Suppressor macrophage treated with lipopolysaccharide for 4 hours (primary cell): ENCODE results near the gene TAF3.

Source experiments
- DNase-seq: peaks from one replicate; pipeline ENCODE4 v3.0.0-alpha.2; 2020

The TAF3 gene

DNA sequence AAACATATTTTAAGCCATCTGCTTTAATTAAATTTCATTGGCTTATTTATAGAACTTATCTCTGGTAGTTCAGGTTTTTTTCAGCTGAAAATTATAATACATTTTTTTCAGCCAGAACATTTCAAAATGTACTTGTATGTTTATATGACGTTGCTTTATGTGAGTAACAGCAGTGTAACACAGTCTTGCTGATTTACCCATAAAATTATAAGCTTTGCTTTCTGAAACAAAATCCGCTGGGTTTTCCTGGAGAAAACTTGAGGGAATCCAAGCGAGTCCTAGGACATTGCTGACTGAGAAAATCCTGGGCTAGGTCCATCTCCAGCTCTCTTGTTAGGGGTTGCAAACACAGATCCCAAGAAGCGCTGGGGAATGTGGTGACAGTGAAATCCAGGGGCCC is 124.0 kb downstream of the TAF3 start:
- DNase-seq = no peak

DNA sequence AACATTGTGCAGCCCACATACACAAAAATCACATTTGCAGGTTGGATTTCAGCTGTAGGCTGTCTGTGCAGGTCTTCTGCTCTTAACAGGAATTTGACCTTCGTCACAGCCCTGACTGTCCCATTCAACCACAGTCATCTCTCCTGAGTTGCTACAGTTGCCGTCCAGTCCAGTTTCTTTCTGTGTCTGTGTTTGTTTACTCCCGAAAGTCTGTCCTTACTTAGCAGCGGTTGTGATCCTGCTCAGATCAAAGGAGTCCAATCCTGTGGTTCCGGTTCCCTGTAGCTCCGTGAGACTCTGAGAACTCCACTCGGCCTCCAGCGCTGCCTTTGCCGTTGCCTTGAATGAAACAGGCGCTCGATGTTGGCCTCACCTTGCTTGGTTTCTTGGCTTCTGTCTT is 124.6 kb downstream of the TAF3 start:
- no peak for DNase-seq

DNA sequence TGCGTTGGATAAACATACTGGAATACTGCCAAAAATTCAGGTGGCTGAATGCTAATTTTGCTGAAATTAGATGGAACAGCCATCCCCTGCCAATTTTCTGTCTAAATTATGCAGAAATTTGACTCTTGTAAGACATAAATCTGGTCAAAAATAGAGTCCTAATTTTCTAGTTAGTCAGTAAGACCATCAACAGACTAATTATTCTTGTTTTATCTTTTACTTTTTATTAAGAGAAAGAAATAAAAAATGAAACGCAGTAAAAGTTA is 125.8 kb downstream of the TAF3 start:
- no peak for DNase-seq

DNA sequence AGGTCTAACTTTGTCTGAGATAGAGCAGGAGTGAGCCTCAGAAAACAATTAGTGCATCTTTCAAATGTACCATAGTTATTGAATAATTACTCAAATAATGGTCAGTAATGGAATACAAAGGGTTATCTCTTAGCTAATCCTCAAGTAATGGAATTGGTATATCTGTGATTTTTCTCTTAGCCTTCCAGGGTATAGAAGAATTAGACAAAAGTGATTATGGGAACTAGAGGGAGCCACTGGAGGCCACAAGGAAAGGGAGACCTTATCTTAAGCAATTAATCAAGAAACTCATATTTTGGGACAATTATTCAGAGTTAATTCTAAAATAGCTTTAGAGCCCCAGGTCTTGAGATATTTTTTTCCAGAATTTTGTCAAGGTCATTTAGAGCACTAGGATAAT is 126.2 kb downstream of the TAF3 start:
- no peak for DNase-seq

- DNase-seq = no peak
These were observed 126.7 kb downstream of the TAF3 start for GRCh38 chr10:7945034-7945433.

GRCh38 chr10:7945469-7946187 is 127.3 kb downstream of the TAF3 start:
- no peak for DNase-seq

DNA sequence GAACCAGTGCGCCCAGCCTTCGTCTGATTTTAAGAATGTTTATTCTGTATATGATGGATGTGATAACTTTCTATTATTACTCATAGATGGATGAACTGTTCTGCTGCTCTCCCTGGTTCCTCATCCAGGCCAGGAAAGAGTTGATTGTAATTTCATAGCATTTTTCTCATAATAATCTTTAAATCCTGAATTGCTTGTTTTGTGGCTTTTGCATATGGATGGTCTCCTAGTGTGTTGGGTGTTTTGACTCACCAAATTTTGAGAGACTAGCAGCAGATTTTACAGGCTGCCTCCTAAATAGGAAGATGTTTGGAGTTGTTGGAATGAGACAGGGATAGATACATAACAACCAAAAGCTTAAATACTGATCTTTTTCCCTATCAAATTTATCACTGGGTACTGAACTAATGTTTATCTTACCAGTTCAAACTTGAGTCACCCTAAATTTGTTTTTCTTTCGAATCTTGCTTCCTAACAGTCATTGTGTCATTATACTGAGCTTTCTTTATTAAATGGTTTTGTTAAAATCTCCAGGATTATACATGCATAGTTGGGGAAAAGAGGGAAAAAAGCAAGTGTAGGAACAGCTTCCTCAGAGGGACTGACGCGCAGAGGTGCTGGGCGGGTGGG is 130.2 kb downstream of the TAF3 start:
- no peak for DNase-seq

DNA sequence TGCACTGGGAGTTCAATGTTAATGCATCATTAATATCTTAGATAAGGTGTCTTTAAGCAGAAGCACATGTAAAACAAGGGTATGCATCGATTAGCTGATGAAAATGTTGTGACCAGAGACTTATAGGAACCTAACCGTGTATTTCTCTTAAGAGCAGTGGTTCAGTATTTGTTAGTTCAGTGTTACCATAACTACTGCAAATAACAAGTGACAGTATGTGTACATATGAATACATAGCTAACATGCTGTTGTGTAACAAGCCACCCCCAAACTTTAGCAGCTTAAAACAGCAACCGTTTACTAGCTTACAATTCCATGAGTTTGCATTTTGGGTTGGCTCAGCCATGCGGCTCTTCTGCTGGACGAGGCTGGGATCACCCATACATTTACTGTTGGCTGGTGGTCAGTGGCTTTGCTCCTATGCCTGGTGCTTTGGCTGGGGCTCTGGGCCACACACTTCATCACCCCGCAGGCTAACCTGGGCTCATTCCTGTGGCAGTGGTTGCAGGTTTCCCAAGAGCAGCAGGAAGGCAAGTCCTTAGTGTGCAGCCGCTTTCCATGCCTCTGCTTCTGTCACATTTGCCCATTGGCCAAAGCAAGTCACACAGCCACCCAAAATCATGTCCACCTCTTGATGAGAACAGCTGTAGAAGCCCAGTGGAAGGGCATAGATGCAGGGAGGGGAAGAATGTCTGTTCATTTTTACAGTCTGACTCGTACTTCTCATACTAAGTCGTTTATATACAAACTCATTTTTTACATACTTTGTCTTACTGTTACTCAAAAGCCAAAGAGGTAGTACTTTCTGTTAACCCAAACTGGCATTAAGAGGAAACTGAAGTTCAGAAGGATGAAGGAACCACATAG is 132.9 kb downstream of the TAF3 start:
- no peak for DNase-seq

DNA sequence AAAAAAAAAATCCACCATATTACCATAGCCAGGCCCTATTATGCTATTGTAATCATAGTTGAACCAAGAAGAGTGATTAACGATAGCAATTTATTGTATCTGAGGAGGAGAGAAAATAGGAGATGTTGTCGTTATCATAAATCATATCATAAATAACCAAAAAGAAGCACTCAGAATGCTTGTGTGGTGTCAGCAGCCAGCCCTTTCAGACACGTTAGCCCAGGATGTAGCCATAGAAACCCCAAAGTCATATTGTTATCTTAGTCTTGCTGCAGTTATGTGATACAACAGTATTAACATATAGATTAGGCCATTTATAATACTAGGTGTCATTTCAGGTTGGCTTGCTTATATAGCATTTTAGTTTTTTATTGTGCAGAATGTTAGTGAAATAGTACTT is 134.0 kb downstream of the TAF3 start:
- no peak for DNase-seq

- no peak for DNase-seq
These were observed 135.1 kb downstream of the TAF3 start for GRCh38 chr10:7953447-7953846.

DNA sequence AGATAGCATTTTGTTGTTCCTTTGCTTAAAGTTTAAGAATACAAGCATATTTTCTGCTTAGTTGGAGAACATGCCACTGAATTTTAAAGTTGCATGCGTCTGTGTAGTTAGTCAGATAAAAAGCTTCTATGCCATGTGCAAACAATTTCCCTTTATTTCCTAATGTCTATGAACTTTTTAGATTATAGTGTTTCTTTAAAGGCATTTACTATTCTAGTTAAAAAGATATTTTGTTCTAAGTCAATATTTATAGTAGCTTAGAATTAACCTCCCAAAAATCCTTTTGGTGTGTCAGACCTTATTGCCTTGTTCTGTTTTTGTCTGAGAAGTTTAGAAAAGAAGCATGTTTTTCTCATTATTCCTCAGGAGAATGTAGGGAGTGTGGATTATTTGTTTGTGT is 137.1 kb downstream of the TAF3 start:
- DNase-seq = no peak

DNA sequence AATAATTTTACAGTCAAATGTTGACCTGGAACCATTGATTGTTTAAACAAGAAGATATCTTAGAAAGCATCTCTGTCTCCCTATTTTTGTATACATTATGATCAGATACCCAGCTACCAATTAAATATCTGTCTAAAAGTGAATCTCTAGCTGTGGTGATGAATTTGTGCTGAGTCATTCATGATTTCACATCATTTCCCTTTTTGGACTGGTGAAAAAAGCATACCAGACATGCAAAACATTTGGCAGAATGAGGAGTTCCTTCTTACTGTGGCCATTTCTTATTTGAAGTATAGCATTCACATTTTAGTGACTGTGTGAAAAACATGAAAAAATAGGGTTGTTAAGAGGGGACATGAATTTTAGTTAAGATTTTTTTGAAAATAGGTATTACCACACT is 138.2 kb downstream of the TAF3 start:
- peak; percentile 66 for DNase-seq

GRCh38 chr10:7957591-7957990 is 139.3 kb downstream of the TAF3 start:
- no peak for DNase-seq

DNA sequence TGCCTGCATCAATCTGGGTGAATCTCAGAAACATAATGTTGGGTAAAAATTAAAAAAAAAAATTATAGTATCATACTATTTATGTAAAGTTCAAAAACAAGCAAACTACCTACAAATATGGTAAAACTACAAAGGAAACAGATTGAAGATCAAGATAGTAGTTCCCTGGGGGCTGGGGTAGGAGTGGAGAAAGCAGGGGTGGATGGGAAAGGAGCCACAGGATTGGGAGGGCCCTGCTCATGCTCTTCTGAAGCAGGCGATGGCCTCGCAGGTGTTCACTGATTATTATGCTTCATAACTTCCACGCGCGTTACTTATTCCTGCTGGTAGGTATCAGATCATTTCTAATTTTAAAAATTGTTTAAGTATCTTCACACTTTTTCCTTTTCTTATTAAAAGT is 140.1 kb downstream of the TAF3 start:
- DNase-seq = no peak

DNA sequence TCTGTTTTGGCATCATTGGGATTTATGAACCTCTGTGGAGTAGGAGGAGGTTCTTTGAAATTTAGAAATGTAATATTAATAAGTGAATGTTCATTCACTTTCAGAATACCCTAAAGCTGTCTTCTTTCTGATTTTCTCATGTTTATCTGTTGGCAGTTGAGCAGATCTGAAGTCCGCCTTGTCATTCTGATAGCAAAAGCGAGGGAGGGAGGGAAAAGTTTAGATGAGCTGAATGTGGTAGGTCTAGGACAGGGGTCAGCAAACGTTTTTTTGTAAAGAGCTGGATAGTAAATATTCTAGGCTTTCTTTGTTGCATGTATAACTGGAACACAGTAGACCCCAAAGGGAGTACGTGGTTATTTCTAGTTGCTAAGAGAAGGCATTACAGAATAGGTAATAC is 141.8 kb downstream of the TAF3 start:
- no peak for DNase-seq

GRCh38 chr10:7962592-7962991 is 144.3 kb downstream of the TAF3 start:
- DNase-seq = no peak

DNA sequence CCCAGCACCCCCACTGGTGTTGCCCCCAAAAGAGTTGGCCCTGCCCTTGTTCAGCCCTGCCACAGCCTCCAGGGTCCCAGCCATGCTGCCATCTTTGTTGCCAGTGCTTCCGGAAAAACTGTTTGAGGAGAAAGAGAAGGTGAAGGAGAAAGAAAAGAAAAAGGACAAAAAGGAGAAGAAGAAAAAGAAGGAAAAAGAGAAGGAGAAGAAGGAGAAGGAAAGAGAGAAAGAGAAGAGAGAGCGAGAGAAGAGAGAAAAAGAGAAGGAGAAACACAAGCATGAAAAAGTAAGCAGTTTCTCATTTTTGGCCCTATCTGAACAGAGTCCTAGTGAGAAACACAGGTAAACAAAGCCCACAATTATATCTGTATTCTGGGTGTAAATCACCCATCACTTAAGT is 147.2 kb downstream of the TAF3 start:
- no peak for DNase-seq

DNA sequence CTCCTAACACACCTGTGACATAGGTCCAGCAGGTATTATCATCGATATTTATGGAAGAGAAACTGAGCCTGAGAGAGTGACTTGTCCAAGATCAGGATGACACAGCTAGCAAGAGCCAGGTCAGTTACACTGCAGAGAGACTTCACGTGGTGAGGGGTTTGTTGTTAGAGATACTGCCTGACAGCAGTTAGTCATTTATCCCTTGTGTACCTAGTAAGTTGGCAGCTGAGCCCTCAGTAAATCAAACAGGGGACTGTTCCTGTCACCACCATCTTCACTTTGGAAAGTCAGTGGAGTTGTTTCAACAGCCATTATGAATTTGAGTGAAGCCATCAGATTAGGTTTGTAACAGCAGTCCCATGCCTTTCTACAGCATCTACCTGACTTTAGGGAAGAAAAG is 148.7 kb downstream of the TAF3 start:
- DNase-seq = no peak

- DNase-seq = peak; percentile 25
These were observed 150.3 kb downstream of the TAF3 start for GRCh38 chr10:7968510-7969112.

DNA sequence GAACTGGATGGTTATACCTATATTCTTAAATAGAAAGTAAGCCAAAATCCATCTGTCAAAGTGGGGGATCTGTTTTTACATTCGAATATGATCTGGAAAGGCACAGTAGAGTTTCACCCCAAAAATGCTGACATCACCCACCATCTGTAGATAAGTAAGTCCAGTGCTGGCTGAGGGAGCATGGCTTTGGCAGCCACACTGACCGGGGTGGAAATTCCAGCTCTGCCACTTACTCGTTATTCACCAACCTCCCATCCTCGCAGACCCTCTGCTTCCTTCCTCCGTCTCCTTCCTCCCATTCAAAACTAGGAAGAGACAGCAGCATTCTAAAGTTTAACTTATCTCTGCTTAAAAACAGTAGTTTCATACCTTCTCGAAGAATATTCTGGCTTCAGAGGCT is 151.3 kb downstream of the TAF3 start:
- DNase-seq = no peak

GRCh38 chr10:7971949-7972348 is 153.6 kb downstream of the TAF3 start:
- no peak for DNase-seq

DNA sequence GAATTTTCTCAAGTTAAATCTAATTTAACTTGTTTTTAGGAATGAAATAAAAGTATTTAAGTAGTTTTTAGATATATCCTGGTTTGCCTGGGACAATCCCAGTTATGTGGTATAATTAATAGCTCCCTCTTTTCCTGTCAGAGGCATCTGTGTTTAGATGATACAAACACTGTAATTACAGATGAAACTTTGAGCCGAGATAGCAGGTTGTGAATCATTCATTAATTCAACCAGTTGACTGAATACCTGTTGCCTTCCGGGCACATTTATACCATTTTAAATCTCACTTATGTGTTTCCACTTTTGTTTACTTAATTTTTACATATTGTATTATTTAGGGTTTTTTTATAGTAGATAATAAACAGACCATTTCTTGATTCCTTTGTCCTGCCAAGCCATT is 154.1 kb downstream of the TAF3 start:
- no peak for DNase-seq

- DNase-seq = no peak
These were observed 161.9 kb downstream of the TAF3 start for GRCh38 chr10:7980196-7980595.

GRCh38 chr10:7982727-7983126 is 164.4 kb downstream of the TAF3 start:
- DNase-seq = no peak
